ENCODE data around the gene RAG2. TPM values are rescaled to one million over a fixed set of nuclear protein-coding genes. Genes with fewer than 3 reads are reported as not detected.

RAG2 gene
- total and polyA plus RNA-seq, 2 of the 4 experiments (the other 2 are of a cell fraction), result not detected

GRCh38 chr11:36620246-36620645, 22.2 kb upstream of the RAG2 start:
- in situ Hi-C loops (cut with MboI; ENCODE audit: low sequenced_read_pairs), result no loop called here

More at GRCh38 chr11:36620246-36620645, 22.2 kb upstream of the RAG2 start:
- Histone ChIP-seq H3K9me3 (ENCODE audit: control insufficient read depth, insufficient read depth, low read length) (no peaks in the 10 kb centered on the region), H3K4me2 (ENCODE audit: low read depth, low read length) (no peak overlapping the region), H3K4me1 (ENCODE audit: control insufficient read depth, insufficient read depth, low read length) (no peaks in the 10 kb centered on the region), H3K23ac (ENCODE audit: low read depth, low read length) (no peak overlapping the region), H3K27ac (ENCODE audit: insufficient read depth, low read length) (no peak overlapping the region), H3K14ac (replicated peaks; ENCODE audit: low read depth, low read length) (no peak overlapping the region), H3K9me1 (ENCODE audit: insufficient read depth, low read length) (no peaks in the 10 kb centered on the region), H2AFZ (replicated peaks; ENCODE audit: low read length, poor library complexity) (no peak overlapping the region), H2BK15ac (ENCODE audit: low read depth, low read length) (no peak overlapping the region), H3K4ac (ENCODE audit: low read depth, low read length) (no peak overlapping the region), H4K20me1 (ENCODE audit: insufficient read depth, low read length) (no peaks in the 10 kb centered on the region), H3K27me3 (ENCODE audit: control insufficient read depth, insufficient read depth, low read length) (no peaks in the 10 kb centered on the region), H2AK5ac (ENCODE audit: low read depth, low read length) (no peak overlapping the region), H2BK20ac (ENCODE audit: low read depth, low read length) (no peak overlapping the region), H2BK5ac (ENCODE audit: low read depth, low read length, poor library complexity, severe bottlenecking) (no peak overlapping the region), H4K8ac (ENCODE audit: low read depth in 2 of 2, low read length in 2 of 2) (no peak overlapping the region), H2BK120ac (ENCODE audit: low read depth, low read length) (no peak overlapping the region), H3K4me3 (ENCODE audit: insufficient read depth, low read depth, low read length) (no peak overlapping the region), H4K5ac (ENCODE audit: low read depth, low read length) (no peak overlapping the region), H3K18ac (ENCODE audit: low read depth, low read length) (no peak overlapping the region), H3K79me1 (ENCODE audit: low read depth in 1 of 2, low read length in 2 of 2) (no peaks in the 10 kb centered on the region), H3K9ac (ENCODE audit: low read depth, low read length) (no peak overlapping the region), H4K91ac (ENCODE audit: insufficient read depth, low read depth, low read length) (no peak overlapping the region), H3K36me3 (ENCODE audit: control insufficient read depth, insufficient read depth, low read length) (no peaks in the 10 kb centered on the region), H2AK9ac (replicated peaks; ENCODE audit: low read depth, low read length, poor library complexity) (no peak overlapping the region), H3K56ac (ENCODE audit: extremely low read depth, insufficient read depth, low read length) (no peak overlapping the region)
- no TSS peak for BruUV-seq (replicated peaks)
- dilution Hi-C loops (cut with HindIII; ENCODE audit: low sequenced_read_pairs, unreplicated experiment), result no loop called here
- DNase-seq (no peak), ATAC-seq (ENCODE audit: low read depth) (no peak)
- ChIA-PET POLR2A (ENCODE audit: unreplicated experiment) (no interaction called here), CTCF (interaction anchor here (1.0 kb wide), 1 partner anchor 56 kb away, joined by 4 read pairs; no protein-coding TSS in a partner anchor)
- no peak for TF ChIP-seq NFE2L2 (IDR thresholded peaks at IDR 0.05; ENCODE audit: low read depth, low read length)
- no peak for TF ChIP-seq MAZ (IDR thresholded peaks at IDR 0.05; ENCODE audit: borderline replicate concordance, low read depth, low read length)
- no peak for TF ChIP-seq POLR2A (IDR thresholded peaks at IDR 0.05; ENCODE audit: low read depth, low read length)
- no peak for TF ChIP-seq MAFK (IDR thresholded peaks at IDR 0.05; ENCODE audit: low read depth, low read length)
- TF ChIP-seq SMC3 (IDR thresholded peaks at IDR 0.05; ENCODE audit: low read depth, low read length), result no peak
- no peak for TF ChIP-seq RCOR1 (IDR thresholded peaks at IDR 0.05; ENCODE audit: insufficient replicate concordance, low read length)
- no peak for TF ChIP-seq CHD1 (IDR thresholded peaks at IDR 0.05; ENCODE audit: low read depth, low read length)
- intact Hi-C loops (cut with micrococcal nuclease), result loop anchor here (5.0 kb wide), 1 partner anchor 33 kb away; no protein-coding TSS in a partner anchor
